UCSD-AML1 (cell line): ENCODE measurements around the gene UBR7.
"Not testable (repeated sequence)": the region's sequence is repeated elsewhere in the genome, so short reads cannot be mapped to it uniquely, and the experiment has no call there.

Experiments
- DNase-seq: peaks from one replicate; lab custom pipeline; 2025; ENCODE audit not compliant: unreplicated experiment; lab: John Stamatoyannopoulos, UW

UBR7 gene, protein sequence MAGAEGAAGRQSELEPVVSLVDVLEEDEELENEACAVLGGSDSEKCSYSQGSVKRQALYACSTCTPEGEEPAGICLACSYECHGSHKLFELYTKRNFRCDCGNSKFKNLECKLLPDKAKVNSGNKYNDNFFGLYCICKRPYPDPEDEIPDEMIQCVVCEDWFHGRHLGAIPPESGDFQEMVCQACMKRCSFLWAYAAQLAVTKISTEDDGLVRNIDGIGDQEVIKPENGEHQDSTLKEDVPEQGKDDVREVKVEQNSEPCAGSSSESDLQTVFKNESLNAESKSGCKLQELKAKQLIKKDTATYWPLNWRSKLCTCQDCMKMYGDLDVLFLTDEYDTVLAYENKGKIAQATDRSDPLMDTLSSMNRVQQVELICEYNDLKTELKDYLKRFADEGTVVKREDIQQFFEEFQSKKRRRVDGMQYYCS

DNA sequence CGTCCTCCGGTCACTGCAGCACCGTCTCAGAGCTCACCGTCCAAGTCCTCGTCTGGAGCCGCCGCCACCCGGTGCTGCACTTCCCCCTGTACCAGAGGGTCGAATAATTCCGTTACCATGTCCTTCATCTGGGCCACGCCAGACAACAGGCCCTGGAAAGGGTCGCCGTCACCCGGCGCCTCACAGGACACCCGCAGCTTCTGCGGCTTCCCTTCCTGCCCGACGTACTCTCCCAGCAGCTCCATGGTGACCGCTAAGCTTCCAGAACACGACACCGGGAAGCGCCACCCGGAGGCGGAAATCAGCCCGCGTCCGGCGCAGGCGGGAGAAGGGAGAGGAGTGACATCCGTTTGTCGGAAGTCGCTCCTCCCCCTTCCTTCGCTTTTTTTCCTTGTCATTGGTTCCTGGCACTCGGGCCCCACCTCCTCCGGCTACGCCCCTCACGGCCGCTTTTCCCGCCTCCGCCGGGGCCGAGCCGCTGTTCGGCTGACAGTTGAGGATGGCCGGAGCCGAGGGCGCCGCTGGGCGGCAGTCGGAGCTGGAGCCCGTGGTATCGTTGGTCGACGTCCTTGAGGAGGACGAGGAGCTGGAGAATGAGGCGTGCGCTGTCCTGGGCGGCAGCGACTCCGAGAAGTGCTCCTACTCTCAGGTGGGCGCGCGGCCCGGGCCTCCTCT lies at the start of gene UBR7, which contains the start of gene GON7:
UBR7 (plus strand) TSS at position 464 of the 675 bp plus-strand sequence; CDS start at position 500, 36 bp downstream.
GON7 (minus strand) TSS at position 273 of the 675 bp plus-strand sequence; CDS start at position 245, 28 bp downstream.
- peak; percentile 97 for DNase-seq

DNA sequence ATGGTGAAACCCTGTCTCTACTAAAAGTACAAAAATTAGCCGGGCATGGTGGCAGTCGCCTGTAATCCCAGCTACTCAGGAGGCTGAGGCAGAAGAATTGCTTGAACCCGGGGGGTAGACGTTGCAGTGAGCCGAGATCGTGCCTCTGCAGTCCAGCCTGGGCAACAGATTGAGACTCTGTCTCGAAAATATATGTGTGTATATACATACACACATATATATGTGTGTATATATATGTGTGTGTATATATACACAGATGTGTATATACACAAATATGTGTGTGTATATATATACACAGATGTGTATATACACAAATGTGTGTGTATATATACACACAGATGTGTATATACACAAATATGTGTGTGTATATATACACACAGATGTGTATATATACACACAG lies 48.7 kb upstream of the UBR7 start:
- not testable (repeated sequence) for DNase-seq

DNA sequence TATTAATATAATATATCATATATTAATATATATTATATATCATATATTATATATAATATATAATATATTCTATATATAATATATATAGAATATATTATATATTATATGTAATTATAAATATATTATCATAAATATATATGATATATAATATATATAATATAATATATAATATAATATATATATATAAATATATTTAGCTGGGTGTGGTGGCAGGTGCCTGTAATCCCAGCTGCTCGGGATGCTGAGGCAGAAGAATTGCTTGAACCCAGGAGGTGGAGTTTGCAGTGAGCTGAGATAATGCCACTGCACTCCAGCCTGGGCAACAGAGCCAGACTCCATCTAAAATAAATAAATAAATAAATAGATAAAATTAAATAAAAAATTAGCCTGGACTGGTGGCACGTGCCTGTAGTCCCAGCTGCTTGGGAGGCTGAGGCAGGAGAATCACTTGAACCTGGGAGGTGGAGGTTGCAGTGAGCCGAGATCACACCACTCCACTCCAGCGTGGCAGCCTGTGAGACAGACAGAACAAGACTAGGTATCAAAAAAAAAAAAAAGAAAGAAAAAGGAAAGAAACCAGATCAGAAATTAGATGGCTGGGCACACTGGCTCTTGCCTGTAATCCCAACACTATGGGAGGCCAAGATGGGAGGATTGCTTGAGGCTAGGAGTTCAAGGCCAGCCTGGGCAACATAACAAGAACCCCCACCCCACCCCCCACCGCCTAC lies 47.3 kb upstream of the UBR7 start:
- not testable (repeated sequence) for DNase-seq

DNA sequence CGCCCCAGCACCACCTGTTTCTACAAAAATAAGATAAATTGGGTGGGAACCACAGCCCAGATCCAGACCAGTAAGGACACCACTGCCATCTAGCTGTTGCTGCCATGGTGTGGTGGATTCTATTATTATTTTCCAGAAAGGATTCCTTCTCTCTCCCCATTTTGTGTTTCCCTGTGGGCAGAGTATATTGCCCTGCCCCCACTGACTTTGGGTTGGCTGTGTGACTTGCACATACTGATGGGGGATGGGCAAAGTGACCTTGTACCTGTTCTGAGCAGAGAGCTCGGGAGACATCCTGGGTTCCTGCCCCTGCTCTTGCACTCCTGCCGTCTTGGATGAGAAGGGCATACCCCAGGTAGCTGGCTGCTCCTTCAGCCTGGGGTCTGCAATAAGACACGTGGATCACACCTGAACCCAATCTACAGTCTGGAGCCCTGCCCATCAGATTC lies 46.7 kb upstream of the UBR7 start:
- no peak for DNase-seq

DNA sequence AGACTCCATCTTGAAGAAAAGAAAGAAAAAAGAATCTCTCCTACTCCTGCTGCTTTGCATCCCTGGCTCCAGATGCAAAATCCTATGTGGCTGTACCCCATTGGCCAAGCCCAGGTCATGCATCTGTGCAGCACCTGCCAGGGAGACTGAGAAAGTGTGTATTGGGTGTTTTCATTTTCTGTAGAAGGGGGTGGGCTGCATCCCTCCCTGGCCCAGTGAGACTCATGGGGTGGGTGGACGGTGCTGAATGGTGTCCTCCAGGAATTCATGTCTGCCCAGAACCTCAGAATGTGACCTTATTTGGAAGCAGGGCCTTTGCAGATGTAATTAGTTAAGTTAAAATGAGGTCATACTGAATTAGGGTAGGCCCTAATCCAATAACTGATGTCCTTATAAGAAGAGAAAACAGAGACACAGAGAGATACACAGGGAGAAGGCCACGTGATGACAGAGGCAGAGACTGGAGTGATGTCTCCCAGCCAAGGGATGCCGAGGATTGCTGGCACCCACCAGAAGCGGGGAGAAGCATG lies 45.6 kb upstream of the UBR7 start:
- no peak for DNase-seq

DNA sequence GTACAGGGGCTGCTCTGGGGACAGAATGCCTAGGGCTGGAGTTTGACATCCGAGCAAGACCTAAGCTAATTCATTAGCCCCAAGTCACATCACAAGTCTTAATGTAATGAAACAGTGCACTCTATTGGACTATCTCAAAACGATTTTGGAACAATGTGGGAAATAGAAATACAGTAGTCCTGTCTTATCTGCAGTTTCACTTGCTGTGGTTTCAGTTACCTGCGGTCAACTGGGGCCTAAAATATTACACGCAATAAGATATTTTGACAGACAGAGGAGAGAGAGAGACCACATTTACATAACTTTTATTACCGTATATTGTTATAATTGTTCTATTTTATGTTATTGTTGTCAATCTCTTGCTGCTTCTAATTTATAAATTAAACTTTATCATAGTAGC lies 43.5 kb upstream of the UBR7 start:
- no peak for DNase-seq

DNA sequence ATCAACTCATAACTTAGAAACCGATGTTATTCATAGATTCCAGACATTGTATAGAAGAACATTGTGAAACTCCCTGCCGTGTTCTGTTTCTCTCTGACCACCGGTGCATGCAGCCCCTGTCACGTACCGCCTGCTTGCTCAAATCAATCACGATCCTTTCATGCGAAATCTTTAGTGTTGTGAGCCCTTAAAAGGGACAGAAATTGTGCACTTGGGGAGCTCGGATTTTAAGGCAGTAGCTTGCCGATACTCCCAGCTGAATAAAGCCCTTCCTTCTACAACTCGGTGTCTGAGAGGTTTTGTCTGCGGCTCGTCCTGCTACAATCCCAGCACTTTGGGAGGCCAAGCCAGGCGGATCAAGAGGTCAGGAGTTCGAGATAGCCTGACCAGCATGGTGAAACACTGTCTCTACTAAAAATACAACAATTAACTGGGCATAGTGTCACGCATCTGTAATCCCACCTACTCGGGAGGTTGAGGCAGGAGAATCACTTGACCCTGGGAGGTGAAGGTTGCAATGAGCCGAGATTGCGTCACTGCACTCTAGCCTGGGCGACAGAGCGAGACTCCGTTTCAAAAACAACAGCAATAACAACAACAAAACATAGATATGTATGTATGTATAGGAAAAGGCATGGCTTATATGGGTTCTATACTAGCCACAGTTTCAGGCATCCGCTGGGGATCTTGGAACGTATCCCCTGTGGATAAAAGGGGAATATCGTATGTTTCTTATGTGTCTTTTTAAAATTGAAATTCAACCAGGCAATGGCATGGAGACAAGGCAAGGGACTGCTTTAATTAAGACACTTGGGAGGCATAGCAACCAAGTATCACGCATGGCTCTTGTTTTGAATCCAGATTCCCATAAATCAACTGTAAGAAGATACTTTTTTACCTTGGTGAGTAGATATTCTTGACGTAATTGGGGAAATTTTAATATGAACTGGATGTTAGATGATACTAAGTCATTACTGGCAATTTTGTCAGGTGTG lies 41.5 kb upstream of the UBR7 start:
- DNase-seq = not testable (repeated sequence)

DNA sequence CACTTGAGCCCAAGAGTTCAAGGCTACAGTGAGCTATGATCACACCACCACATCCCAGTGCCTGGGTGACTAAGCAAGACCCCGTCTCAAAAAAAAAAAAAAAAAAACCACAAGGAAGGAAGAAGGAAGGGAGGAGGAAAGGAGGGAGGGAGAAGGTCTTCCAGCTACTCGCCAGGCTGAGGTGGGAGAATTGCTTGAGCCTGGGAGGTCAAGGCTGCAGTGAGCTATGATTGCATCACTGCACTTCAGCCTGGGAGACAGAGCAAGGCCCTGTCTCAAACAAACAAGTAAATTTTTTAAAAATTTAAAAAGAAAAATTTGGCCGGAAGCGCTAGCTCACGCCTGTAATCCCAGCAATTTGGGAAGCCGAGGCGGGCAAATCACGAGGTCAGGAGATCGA lies 38.4 kb upstream of the UBR7 start:
- peak; percentile 43 for DNase-seq

DNA sequence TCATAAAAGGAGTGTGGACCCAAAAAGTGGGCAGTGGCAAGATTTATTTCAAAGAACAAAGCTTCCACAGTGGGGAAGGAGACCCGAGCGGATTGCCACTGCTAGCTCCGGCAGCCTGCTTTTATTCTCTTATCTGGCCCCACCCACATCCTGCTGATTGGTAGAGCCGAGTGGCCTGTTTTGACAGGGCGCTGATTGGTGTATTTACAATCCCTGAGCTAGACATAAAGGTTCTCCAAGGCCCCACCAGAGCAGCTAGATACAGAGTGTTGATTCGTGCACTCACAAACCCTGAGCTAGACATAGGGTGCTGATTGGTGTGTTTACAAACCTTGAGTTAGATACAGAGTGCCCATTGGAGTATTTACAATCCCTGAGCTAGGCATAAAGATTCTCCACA lies 37.4 kb upstream of the UBR7 start:
- not testable (repeated sequence) for DNase-seq

DNA sequence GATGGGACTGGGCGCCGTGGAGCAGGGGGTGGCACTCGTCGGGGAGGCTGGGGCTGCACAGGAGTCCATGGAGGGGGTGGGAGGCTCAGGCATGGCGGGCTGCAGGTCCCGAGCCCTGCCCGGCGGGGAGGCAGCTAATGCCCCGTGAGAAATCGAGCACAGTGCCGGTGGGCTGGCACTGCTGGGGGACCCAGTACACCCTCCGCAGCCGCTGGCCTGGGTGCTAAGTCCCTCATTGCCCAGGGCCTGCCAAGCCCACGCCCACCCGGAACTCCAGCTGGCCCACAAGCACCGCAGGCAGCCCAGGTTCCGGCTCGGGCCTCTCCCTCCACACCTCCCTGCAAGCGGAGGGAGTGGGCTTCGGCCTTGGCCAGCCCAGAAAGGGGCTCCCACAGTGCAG lies 36.9 kb upstream of the UBR7 start:
- DNase-seq = not testable (repeated sequence)

DNA sequence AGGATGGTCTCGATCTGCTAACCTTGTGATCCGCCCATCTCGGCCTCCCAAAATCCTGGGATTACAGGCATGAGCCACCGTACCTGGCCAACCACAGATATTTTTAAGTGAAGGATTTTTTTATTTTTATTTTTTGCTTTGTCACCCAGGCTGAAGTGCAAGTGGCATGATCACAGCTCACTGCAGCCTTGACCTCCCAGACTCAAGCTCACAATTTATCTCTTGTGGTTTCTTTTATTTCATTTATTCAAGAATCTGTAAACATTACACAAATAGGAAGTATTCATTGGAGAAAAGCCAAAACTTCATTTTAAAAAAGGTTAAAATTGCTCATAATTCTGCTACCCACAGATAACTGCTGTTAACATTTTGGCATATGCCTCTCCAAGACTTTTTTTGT lies 35.7 kb upstream of the UBR7 start:
- DNase-seq = no peak

DNA sequence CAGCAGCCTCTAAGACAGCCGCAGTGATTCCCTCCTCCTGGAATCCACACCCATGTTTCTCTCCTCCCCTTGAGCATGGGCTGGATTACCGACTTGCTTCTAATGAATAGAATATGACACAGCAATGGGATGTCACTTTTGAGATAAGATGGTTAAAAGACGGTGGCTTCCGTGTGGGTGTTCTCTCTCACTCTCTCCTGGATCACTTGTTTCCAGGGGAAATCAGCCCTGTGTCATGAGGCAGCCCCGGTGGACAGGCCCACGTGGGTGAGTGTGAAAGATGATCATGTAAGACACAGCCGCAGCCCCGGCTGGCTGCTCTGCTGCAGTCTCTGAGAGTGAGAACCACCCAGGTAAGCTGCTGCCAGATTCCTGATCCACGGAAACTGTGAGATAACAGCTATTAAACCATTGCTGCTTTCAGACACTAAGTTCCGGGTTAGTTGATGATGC lies 33.1 kb upstream of the UBR7 start:
- DNase-seq = no peak

DNA sequence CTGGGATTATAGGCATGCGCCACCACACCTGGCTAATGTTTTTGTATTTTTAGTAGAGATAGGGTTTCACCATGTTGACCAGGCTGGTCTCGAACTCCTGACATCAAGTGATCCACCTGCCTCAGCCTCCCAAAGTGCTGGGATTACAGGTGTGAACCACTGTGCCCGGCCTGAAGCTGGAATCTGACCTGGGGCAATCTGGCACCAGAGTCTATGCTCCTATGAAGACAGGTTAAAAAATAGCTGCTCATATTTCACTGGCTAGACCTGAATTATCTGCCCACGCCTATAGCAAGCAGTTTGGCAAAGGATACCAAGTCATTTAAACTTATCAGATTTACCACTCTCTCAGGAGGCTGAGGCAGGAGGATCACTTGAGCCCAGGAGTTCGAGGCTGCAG lies 32.3 kb upstream of the UBR7 start:
- DNase-seq = not testable (repeated sequence)

DNA sequence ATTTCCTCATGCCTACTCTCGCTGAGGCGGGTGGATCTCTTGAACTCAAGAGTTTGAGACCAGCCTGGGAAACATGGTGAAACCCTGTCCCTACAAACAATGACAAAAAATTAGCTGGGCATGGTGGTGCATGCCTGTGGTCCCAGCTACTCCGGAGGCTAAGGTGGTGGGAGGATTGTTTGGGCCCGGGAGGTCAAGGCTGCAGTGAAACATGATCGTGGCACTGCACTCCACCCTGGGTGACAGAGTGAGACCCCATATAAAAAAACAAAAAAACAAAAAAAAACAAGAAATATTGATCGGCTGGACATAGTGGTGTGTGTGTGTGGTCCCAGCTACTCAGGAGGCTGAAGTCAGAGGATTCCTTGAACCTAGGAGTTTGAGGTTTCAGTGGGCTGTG lies 31.6 kb upstream of the UBR7 start:
- DNase-seq = no peak

DNA sequence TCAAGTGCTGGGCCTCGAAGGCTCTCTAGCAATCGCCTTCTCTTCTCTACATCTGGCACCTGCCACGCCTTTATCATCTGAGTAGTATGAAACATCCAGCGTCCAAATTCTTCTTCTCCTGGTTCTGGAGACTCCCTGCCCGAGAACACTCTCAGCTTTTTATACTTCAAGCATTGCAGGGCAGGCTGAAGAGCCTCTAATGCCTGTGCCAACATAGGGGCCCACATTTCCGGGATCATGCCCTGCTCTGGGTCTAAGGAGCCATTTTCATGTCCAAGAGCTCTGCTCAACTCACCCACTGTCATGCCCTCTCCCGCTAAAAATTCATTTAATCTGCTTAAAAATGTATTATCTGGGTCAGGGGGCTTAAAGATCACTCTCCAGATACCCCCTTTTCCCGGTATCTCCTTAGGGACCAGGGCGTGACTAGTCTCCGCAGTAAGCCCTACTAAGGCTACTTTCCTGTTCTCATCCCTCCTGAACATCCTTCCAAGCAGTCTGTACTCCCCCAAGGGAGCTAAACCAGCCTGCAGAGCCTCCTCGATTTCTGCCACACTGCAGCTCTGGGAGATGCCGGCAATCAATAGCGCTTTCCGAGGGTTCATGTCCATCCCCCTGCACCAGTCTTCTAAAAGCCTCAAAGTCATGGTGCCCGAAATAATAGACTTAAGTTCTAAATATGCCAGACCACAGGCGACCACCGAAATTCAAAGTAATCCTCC lies 23.3 kb upstream of the UBR7 start:
- no peak for DNase-seq

DNA sequence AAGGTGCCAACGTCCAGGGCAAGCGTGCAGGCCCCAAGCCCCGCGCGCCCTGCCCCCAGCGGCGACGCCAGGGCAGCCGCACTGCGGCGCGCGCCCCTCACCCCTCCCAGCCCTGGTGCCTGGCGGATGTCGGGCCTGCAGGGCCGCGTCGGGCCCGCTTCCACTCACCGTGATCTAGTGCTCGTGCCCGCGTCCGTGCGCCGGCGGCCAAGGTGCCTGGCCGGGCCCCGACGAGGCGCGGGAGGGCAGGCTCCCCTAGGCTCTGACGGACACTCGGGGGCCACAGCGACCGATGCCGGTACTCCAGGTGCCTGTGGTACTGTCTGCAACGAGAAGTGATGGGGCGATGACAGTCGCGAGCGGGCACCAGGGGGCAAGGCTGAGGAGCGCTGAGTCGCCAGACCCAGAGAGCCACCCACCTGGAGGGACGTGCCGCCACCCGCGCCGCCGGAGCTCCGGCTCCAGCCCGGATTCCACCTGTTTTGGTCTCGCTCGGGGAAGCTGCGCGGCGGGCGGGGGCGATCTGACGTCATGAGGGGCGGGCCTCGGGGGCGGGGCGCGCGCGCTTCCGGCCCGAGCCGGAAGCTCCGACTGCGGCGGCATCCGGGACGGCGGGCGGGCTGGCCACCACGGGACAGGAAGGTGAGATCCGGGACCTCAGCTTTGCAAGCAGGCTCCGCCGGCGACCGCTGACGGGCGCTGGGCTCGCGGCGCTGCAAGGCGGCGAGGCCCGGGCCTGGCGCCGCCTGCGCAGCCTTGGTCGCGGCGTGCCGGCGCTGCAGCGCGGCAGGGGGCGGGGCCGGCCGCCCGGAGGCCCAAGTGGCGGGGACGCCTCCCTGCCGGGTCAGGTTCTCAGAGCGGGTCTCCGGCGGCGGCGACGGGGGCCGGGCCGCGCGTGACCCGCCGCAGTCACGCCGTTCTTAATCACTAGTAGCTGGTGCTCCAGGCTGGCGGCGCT lies 22.4 kb upstream of the UBR7 start, which contains the start of the genes LYSET and MOAP1:
LYSET (plus strand) TSS at position 927 of the 958 bp plus-strand sequence. CDS start 89 bp downstream, outside the sequence.
MOAP1 (minus strand) TSS at position 507 of the 958 bp plus-strand sequence. CDS start 655 bp downstream, outside the sequence.
- DNase-seq = peak; percentile 91

DNA sequence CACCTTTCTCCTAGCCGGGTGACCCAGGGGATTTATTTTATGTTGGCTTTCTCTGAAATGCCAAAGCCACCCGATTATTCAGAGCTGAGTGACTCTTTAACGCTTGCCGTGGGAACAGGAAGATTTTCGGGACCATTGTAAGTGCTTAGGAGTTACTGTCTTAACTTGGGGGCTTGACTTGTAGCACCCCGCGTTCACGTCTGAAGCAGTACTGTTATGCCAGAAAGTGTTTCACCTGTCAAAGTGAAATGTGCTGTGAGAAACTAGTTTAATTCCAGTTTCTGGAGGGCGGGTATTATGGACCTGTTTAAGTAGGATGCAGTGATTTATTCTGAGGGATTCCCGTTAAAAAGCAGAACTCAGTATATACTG lies 21.7 kb upstream of the UBR7 start:
- DNase-seq = no peak

DNA sequence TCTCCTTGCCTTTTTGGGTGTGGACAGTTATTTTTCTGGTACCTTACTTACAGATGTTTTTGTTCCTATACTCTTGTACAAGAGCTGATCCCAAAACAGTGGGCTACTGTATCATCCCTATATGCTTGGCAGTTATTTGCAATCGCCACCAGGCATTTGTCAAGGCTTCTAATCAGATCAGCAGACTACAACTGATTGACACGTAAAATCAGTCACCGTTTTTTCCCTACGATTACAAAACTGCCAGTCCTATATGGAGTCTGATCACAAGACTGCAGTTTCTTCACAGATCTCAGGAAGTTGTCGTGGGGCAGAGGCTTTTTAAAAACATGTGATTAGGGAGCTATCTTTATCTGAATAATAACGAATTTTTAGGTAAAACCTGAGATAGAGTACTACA lies 20.6 kb upstream of the UBR7 start:
- no peak for DNase-seq
